ENCODE measurements around the gene CFLAR.
A peak's percentile ranks its signal among the peaks of the same experiment; 100 is the strongest.
"Not testable (repeated sequence)": the region's sequence is repeated elsewhere in the genome, so short reads cannot be mapped to it uniquely, and the experiment has no call there.

The CFLAR gene

GRCh38 chr2:201116115-201116958 is at the start of gene CFLAR:
Gene CFLAR (plus strand): TSS chr2:201116164. CDS start chr2:201129866, 13,702 bp downstream.
- peak; percentile 95 for DNase-seq

- DNase-seq: peak; percentile 56
Measured at GRCh38 chr2:201070948-201071478, 45.0 kb upstream of the CFLAR start.

GRCh38 chr2:201071479-201072200 is 44.3 kb upstream of the CFLAR start, which contains the start of the genes HYCC2 and NDUFB3:
Gene HYCC2 (minus strand): TSS chr2:201071671. CDS start chr2:201024009, 47,662 bp downstream.
Gene NDUFB3 (plus strand): TSS chr2:201072001. CDS start chr2:201078883, 6,882 bp downstream.
- peak; percentile 97 for DNase-seq

GRCh38 chr2:201072201-201072530 is 43.8 kb upstream of the CFLAR start:
- DNase-seq: no peak

- no peak for DNase-seq
Measured at GRCh38 chr2:201073071-201073470, 42.9 kb upstream of the CFLAR start.

- DNase-seq: no peak
Measured at GRCh38 chr2:201074996-201075395, 41.0 kb upstream of the CFLAR start.

GRCh38 chr2:201084863-201085262 is 31.1 kb upstream of the CFLAR start:
- peak; percentile 75 for DNase-seq

GRCh38 chr2:201090574-201090973 is 25.4 kb upstream of the CFLAR start:
- no peak for DNase-seq

- peak; percentile 75 for DNase-seq
Measured at GRCh38 chr2:201093573-201093972, 22.4 kb upstream of the CFLAR start.

GRCh38 chr2:201100497-201100896 is 15.5 kb upstream of the CFLAR start:
- DNase-seq: no peak

- peak; percentile 14 for DNase-seq
Measured at GRCh38 chr2:201105759-201106158, 10.2 kb upstream of the CFLAR start.

- no peak for DNase-seq
Measured at GRCh38 chr2:201107624-201108023, 8.3 kb upstream of the CFLAR start.

GRCh38 chr2:201108341-201108740 is 7.6 kb upstream of the CFLAR start:
- no peak for DNase-seq

- DNase-seq: no peak
Measured at GRCh38 chr2:201109186-201109585, 6.8 kb upstream of the CFLAR start.

GRCh38 chr2:201110615-201111014 is 5.3 kb upstream of the CFLAR start:
- DNase-seq: no peak

GRCh38 chr2:201111096-201111495 is 4.9 kb upstream of the CFLAR start:
- DNase-seq: no peak

- DNase-seq: no peak
Measured at GRCh38 chr2:201114350-201114749, 1.6 kb upstream of the CFLAR start.

GRCh38 chr2:201114846-201115245 is 1.1 kb upstream of the CFLAR start:
- no peak for DNase-seq

- peak; percentile 97 for DNase-seq
Measured at GRCh38 chr2:201116959-201117734, 1.2 kb downstream of the CFLAR start.

GRCh38 chr2:201117735-201118094 is 1.8 kb downstream of the CFLAR start:
- DNase-seq: not testable (repeated sequence)

- peak; percentile 97 for DNase-seq
Measured at GRCh38 chr2:201118121-201118960, 2.4 kb downstream of the CFLAR start.

Measured in hematopoietic multipotent progenitor cell treated with erythropoietin and hydrocortisone succinate and interleukin-3 and kit ligand, for 4 days (in vitro differentiated cells).